Suprapubic skin (tissue), 4 donors: ENCODE results near the gene OPN1MW.
"Not testable (repeated sequence)": the region's sequence is repeated elsewhere in the genome, so short reads cannot be mapped to it uniquely, and the experiment has no call there.

Experiments
- EP300 ChIP-seq: sonication (generic); formaldehyde crosslinking; IDR thresholded peaks from one replicate; pipeline ENCODE4 v1.6.1; 2017; ENCODE audit warnings: antibody characterized with exemption
- POLR2A ChIP-seq, 2 donors: fragments of 450-650 bp; IDR thresholded peaks; one replicate each; pipeline ENCODE4 v1.6.1; 2017; ENCODE audit warnings: antibody characterized with exemption in 2 of 2, mild to moderate bottlenecking in 2 of 2, moderate library complexity in 2 of 2
- POLR2AphosphoS5 ChIP-seq, 3 donors: sonication (generic); formaldehyde crosslinking; IDR thresholded peaks; one replicate each; pipeline ENCODE4 v1.6.1; 2017; ENCODE audit warnings: antibody characterized with exemption in 3 of 3
- TF ChIP-seq, protein P1 (sequence below), 2 donors: fragments of 200-600 bp in 1 of 2; fragments of 450-650 bp in 1 of 2; sonication (generic) in 1 of 2; IDR thresholded peaks; one replicate each; pipeline ENCODE4 v1.5.1; 2016 to 2019; ENCODE audit warnings: antibody characterized with exemption in 2 of 2, mild to moderate bottlenecking in 1 of 2, moderate library complexity in 1 of 2

DNA sequence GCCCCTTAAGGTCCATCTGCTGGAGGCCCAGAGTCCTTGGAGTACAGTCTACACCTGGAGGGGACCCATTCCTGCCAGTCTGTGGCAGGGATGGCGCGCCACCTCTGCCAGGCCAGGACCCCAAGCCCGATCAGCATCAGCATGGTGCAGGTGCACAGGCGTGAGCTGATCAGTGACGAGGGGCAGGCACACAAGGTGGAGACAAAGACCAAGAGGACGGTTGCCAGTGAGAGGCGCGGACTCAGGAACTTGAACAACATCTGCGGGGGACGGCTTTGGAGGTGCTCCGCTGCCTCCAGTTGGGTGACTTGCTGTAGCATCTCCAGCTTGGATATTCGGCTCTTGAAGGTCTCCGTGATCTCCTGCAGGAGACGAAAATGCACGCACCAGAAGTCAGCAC, 14.1 kb downstream of the OPN1MW start:
- TF ChIP-seq, protein P1, sequence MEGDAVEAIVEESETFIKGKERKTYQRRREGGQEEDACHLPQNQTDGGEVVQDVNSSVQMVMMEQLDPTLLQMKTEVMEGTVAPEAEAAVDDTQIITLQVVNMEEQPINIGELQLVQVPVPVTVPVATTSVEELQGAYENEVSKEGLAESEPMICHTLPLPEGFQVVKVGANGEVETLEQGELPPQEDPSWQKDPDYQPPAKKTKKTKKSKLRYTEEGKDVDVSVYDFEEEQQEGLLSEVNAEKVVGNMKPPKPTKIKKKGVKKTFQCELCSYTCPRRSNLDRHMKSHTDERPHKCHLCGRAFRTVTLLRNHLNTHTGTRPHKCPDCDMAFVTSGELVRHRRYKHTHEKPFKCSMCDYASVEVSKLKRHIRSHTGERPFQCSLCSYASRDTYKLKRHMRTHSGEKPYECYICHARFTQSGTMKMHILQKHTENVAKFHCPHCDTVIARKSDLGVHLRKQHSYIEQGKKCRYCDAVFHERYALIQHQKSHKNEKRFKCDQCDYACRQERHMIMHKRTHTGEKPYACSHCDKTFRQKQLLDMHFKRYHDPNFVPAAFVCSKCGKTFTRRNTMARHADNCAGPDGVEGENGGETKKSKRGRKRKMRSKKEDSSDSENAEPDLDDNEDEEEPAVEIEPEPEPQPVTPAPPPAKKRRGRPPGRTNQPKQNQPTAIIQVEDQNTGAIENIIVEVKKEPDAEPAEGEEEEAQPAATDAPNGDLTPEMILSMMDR (IDR thresholded peaks at IDR 0.05), result not testable (repeated sequence)
- TF ChIP-seq POLR2A (IDR thresholded peaks at IDR 0.05); POLR2AphosphoS5 (IDR thresholded peaks at IDR 0.05); EP300: not testable (repeated sequence)
